ENCODE data around the gene ADSS1. TPM values are rescaled to one million over a fixed set of nuclear protein-coding genes. Genes with fewer than 3 reads are reported as not detected.
A peak's percentile ranks its signal among the peaks of the same experiment; 100 is the strongest.

Gene ADSS1
- total RNA-seq, 3 donors from 2014 or later: 2.0 to 6.0 (median 4.2) TPM

- no peak for TF ChIP-seq CTCF (IDR thresholded peaks at IDR 0.05)
- DNase-seq (peak; percentile 99 to 100 (median 100)), ATAC-seq (peak; percentile 92)
- no peaks in the 10 kb centered on the region for H3K9me3 ChIP-seq
- no peaks in the 10 kb centered on the region for H3K36me3 ChIP-seq (ENCODE audit: low read depth)
- peaks cover 29% of the 10 kb centered on the region for H3K4me1 ChIP-seq (ENCODE audit: low read depth)
- intact Hi-C loops (cut with DNase I, micrococcal nuclease): no loop called here
- peak within 1 kb of the TSS; percentile 85 for H3K4me3 ChIP-seq
Observed at GRCh38 chr14:104752735-104753527, 28.9 kb downstream of the ADSS1 start, which contains the start of gene SIVA1. TSS of gene SIVA1 (plus strand) at chr14:104753147. CDS start at chr14:104753202, 55 bp downstream.

- Histone ChIP-seq H3K36me3 (ENCODE audit: low read depth) (no peaks in the 10 kb centered on the region), H3K4me1 (ENCODE audit: low read depth) (peaks cover 26% of the 10 kb centered on the region), H3K4me3 (peak overlapping the region; percentile 85), H3K9me3 (no peaks in the 10 kb centered on the region)
- intact Hi-C loops (cut with DNase I, micrococcal nuclease): no loop called here
- peak in 1 of 3 donors; percentile 48 for DNase-seq
- no peak for TF ChIP-seq CTCF (IDR thresholded peaks at IDR 0.05)
- ATAC-seq: peak; percentile 13
Observed at GRCh38 chr14:104753528-104754212, 29.6 kb downstream of the ADSS1 start.

GRCh38 chr14:104754213-104754851 is 30.3 kb downstream of the ADSS1 start:
- Histone ChIP-seq H3K4me1 (ENCODE audit: low read depth) (peaks cover 19% of the 10 kb centered on the region), H3K4me3 (no peak overlapping the region), H3K9me3 (no peaks in the 10 kb centered on the region), H3K36me3 (ENCODE audit: low read depth) (no peaks in the 10 kb centered on the region)
- no peak for DNase-seq
- TF ChIP-seq CTCF (IDR thresholded peaks at IDR 0.05): no peak
- no peak for ATAC-seq
- intact Hi-C loops (cut with DNase I, micrococcal nuclease): no loop called here

- no peaks in the 10 kb centered on the region for H3K36me3 ChIP-seq (ENCODE audit: low read depth)
- no peak for DNase-seq
- intact Hi-C loops (cut with DNase I, micrococcal nuclease): no loop called here
Observed at GRCh38 chr14:104755621-104756020, 31.6 kb downstream of the ADSS1 start.

More at GRCh38 chr14:104755621-104756020, 31.6 kb downstream of the ADSS1 start:
- ATAC-seq: no peak
- no peaks in the 10 kb centered on the region for H3K9me3 ChIP-seq
- no peak overlapping the region for H3K4me3 ChIP-seq
- no peak for TF ChIP-seq CTCF (IDR thresholded peaks at IDR 0.05)
- peaks cover 16% of the 10 kb centered on the region for H3K4me1 ChIP-seq (ENCODE audit: low read depth)

Data from mucosa of descending colon (tissue), 3 donors.